ENCODE measurements around the gene DNPH1.

DNA sequence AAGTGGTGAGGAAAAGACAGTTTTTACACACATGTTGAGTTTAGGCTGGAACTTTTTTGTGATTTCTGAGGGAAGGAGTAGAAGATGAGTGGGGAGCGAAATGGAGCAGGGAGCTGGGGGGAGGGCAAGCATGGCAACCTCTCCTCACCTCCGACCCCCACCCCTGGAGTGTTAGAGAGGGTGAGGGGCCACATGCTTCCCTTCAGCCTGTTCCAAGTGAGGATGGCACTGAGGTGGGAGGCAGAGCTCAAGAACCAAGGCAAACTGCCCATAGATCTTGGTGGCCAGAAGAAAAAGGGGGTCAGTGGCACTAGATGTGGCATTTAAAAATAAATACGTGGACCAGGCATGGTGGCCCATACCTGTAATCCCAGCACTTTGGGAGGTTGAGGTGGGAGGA, 18.8 kb upstream of the DNPH1 start:
- TF ChIP-seq, protein P1, sequence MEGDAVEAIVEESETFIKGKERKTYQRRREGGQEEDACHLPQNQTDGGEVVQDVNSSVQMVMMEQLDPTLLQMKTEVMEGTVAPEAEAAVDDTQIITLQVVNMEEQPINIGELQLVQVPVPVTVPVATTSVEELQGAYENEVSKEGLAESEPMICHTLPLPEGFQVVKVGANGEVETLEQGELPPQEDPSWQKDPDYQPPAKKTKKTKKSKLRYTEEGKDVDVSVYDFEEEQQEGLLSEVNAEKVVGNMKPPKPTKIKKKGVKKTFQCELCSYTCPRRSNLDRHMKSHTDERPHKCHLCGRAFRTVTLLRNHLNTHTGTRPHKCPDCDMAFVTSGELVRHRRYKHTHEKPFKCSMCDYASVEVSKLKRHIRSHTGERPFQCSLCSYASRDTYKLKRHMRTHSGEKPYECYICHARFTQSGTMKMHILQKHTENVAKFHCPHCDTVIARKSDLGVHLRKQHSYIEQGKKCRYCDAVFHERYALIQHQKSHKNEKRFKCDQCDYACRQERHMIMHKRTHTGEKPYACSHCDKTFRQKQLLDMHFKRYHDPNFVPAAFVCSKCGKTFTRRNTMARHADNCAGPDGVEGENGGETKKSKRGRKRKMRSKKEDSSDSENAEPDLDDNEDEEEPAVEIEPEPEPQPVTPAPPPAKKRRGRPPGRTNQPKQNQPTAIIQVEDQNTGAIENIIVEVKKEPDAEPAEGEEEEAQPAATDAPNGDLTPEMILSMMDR (conservative IDR thresholded peaks at IDR 0.05; ENCODE audit: low read depth in 2 of 2) = no peak
- TF ChIP-seq, protein P2, sequence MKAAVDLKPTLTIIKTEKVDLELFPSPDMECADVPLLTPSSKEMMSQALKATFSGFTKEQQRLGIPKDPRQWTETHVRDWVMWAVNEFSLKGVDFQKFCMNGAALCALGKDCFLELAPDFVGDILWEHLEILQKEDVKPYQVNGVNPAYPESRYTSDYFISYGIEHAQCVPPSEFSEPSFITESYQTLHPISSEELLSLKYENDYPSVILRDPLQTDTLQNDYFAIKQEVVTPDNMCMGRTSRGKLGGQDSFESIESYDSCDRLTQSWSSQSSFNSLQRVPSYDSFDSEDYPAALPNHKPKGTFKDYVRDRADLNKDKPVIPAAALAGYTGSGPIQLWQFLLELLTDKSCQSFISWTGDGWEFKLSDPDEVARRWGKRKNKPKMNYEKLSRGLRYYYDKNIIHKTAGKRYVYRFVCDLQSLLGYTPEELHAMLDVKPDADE (IDR thresholded peaks at IDR 0.05) = no peak
- TF ChIP-seq EZH2 (IDR thresholded peaks at IDR 0.05; ENCODE audit: low read depth, unreplicated experiment) (no peak), CREB1 (CRISPR knock-in tag; IDR thresholded peaks at IDR 0.05; ENCODE audit: low read depth) (no peak), POLR2AphosphoS5 (IDR thresholded peaks at IDR 0.05; ENCODE audit: low read depth) (no peak), JUNB (IDR thresholded peaks at IDR 0.05; ENCODE audit: unreplicated experiment) (no peak), STAT1 (IDR thresholded peaks at IDR 0.05; ENCODE audit: unreplicated experiment) (no peak), NANOG (IDR thresholded peaks at IDR 0.05; ENCODE audit: borderline replicate concordance) (no peak), EZH2phosphoT487 (IDR thresholded peaks at IDR 0.05; ENCODE audit: unreplicated experiment) (no peak), ZNF114 (CRISPR knock-in tag; IDR thresholded peaks at IDR 0.05) (no peak)
- TF ChIP-seq, protein P3, sequence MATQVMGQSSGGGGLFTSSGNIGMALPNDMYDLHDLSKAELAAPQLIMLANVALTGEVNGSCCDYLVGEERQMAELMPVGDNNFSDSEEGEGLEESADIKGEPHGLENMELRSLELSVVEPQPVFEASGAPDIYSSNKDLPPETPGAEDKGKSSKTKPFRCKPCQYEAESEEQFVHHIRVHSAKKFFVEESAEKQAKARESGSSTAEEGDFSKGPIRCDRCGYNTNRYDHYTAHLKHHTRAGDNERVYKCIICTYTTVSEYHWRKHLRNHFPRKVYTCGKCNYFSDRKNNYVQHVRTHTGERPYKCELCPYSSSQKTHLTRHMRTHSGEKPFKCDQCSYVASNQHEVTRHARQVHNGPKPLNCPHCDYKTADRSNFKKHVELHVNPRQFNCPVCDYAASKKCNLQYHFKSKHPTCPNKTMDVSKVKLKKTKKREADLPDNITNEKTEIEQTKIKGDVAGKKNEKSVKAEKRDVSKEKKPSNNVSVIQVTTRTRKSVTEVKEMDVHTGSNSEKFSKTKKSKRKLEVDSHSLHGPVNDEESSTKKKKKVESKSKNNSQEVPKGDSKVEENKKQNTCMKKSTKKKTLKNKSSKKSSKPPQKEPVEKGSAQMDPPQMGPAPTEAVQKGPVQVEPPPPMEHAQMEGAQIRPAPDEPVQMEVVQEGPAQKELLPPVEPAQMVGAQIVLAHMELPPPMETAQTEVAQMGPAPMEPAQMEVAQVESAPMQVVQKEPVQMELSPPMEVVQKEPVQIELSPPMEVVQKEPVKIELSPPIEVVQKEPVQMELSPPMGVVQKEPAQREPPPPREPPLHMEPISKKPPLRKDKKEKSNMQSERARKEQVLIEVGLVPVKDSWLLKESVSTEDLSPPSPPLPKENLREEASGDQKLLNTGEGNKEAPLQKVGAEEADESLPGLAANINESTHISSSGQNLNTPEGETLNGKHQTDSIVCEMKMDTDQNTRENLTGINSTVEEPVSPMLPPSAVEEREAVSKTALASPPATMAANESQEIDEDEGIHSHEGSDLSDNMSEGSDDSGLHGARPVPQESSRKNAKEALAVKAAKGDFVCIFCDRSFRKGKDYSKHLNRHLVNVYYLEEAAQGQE (IDR thresholded peaks at IDR 0.05; ENCODE audit: unreplicated experiment) = no peak
